C4-2B (cell line): ENCODE measurements around the gene DDIT3.

ENCODE experiments used
- CTCF ChIP-seq: fragments of 450-650 bp; conservative IDR thresholded peaks from 2 replicates; pipeline ENCODE4 v1.5.1; 2017; ENCODE audit warnings: mild to moderate bottlenecking
- ZFX ChIP-seq: fragments of 450-650 bp; IDR thresholded peaks from 2 replicates; pipeline ENCODE4 v1.6.1; 2017

- no peak for TF ChIP-seq CTCF
- no peak for TF ChIP-seq ZFX
Measured at GRCh38 chr12:57467915-57468314, 52.4 kb downstream of the DDIT3 start.
